CD4-positive, alpha-beta memory T cell (primary cell): ENCODE data around the gene ADGRF1. TPM values are rescaled to one million over a fixed set of nuclear protein-coding genes. Genes with fewer than 3 reads are reported as not detected.

Experiments used
- CTCF ChIA-PET: fragments of 350-600 bp; sonication (Branson Sonifier 250); formaldehyde crosslinking; loops from one replicate; lab custom pipeline; 2021; ENCODE audit warnings: inconsistent platforms; ENCODE audit not compliant: partially characterized antibody; lab: Charles Lee
- POLR2A ChIA-PET: fragments of 350-600 bp; sonication (Branson Sonifier 250); formaldehyde crosslinking; loops from one replicate; lab custom pipeline; 2021; ENCODE audit not compliant: partially characterized antibody; lab: Charles Lee
- DNase-seq, 5 donors: peaks; one replicate each; pipeline versions ENCODE4 v3.0.0 to v3.0.0-alpha.2; 2020 to 2022; ENCODE audit warnings: mixed read lengths in 1 of 5
- H3K27ac ChIP-seq: one replicate; pipeline ENCODE4 v1.7.0; 2013; ENCODE audit warnings: low read depth, low read length
- H3K27me3 ChIP-seq: 2 replicates; pipeline ENCODE4 v1.7.0; 2013; ENCODE audit warnings: mild to moderate bottlenecking, low read length, moderate library complexity; ENCODE audit not compliant: insufficient read depth
- H3K36me3 ChIP-seq: 2 replicates; pipeline ENCODE4 v1.7.0; 2013; ENCODE audit warnings: mild to moderate bottlenecking, low read length, moderate library complexity; ENCODE audit not compliant: insufficient read depth
- H3K4me1 ChIP-seq: 2 replicates; pipeline ENCODE4 v1.7.0; 2013; ENCODE audit warnings: mild to moderate bottlenecking, low read length, moderate library complexity; ENCODE audit not compliant: insufficient read depth
- H3K4me3 ChIP-seq, 2 donors: one replicate each; pipeline ENCODE4 v1.7.0; 2013; ENCODE audit warnings: low read length in 2 of 2, mild to moderate bottlenecking in 1 of 2
- H3K9me3 ChIP-seq, 2 donors: one replicate each; pipeline ENCODE4 v1.7.0; 2013; ENCODE audit warnings: low read length in 2 of 2, control low read depth in 1 of 2; ENCODE audit not compliant: control insufficient read depth in 1 of 2
- H3K27ac Mint-ChIP-seq, 7 donors: one replicate each; pipeline ENCODE4 v1.8.0; 2020 to 2021; ENCODE audit warnings: mixed read lengths in 7 of 7, mild to moderate bottlenecking in 6 of 7, inconsistent platforms in 3 of 7, moderate library complexity in 3 of 7
- H3K27me3 Mint-ChIP-seq, 2 donors: one replicate each; pipeline ENCODE4 v1.8.0; 2020 to 2021; ENCODE audit warnings: mixed read lengths in 2 of 2
- H3K36me3 Mint-ChIP-seq, 2 donors: one replicate each; pipeline ENCODE4 v1.8.0; 2020 to 2021; ENCODE audit warnings: mixed read lengths in 2 of 2, inconsistent platforms in 1 of 2, mild to moderate bottlenecking in 1 of 2
- H3K4me1 Mint-ChIP-seq, 4 donors: one replicate each; pipeline ENCODE4 v1.8.0; 2020 to 2021; ENCODE audit warnings: mixed read lengths in 4 of 4, mild to moderate bottlenecking in 1 of 4
- H3K4me3 Mint-ChIP-seq, 8 donors: one replicate each; pipeline ENCODE4 v1.8.0; 2020 to 2021; ENCODE audit warnings: mixed read lengths in 8 of 8, mild to moderate bottlenecking in 7 of 8, moderate library complexity in 6 of 8, inconsistent platforms in 3 of 8
- H3K9me3 Mint-ChIP-seq, 8 donors: one replicate each; pipeline ENCODE4 v1.8.0; 2020 to 2021; ENCODE audit warnings: mixed read lengths in 8 of 8, mild to moderate bottlenecking in 5 of 8, inconsistent platforms in 3 of 8, moderate library complexity in 1 of 8
- intact Hi-C: fragments of 100-400 bp; cut with micrococcal nuclease; formaldehyde crosslinking; loops from one replicate; pipeline ENCODE4 v1.15.1; 2023
- polyA plus RNA-seq, 2 donors: library from polyadenylated mRNA; unstranded; fragments of 300-500 nt; fragmentation: Illumina TruSeq; gene quantifications; one replicate each; pipeline ENCODE4 v1.2.3, GENCODE V29; 2021
- total RNA-seq, 2 experiments: library from RNA; stranded (reverse); gene quantifications; one replicate each; pipeline ENCODE4 v1.2.3, GENCODE V29; 2021

Gene ADGRF1
- total and polyA plus RNA-seq, 4 experiments from 2014 or later = not detected

DNA sequence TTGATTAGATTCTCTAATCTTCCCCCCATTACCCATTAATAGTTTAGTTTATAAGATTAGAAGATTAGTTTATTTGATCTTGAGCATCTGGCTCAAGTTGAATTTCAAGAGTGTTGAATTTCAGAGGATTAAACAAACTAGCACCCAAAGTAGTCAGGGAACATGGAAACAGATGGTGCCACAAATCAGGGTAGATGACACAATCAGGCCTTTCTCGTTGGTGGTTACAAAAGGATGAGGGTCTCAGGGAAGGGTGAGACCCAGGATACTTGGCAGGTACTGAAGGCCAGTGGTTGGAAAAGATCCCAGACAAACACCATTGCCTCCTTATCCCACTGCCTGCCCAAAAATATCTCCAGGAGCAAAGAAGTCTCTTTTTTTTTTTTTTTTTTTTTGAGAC lies 29.5 kb upstream of the ADGRF1 start:
- POLR2A ChIA-PET = no interaction called here
- peaks cover 2 to 6% of the 10 kb centered on the region in 2 donors for H3K27me3 Mint-ChIP-seq

DNA sequence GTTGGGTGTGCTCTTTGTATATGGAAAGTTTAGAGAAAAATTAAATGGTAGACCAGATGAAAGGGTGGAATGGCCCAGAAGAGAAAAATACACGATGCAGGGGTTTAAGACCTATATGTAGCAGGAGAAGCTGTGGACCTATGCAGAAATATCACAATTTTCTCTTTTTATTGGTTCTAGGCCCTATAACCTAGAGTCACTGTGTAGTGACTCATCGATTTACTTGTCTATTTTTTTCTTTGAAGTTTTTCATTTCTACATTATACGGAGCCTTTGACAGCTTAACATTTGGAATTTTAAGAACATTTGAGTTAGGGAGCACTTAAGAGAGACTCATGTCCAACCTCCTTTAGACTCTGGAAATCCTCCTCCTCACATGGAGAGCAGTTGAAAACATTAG lies 28.3 kb upstream of the ADGRF1 start:
- no peak overlapping the region for H3K4me3 ChIP-seq
- H3K27ac ChIP-seq = no peak overlapping the region
- CTCF ChIA-PET = no interaction called here
- no peak overlapping the region for H3K4me3 Mint-ChIP-seq
- no peaks in the 10 kb centered on the region for H3K36me3 ChIP-seq
- no peaks in the 10 kb centered on the region for H3K9me3 ChIP-seq
- no peaks in the 10 kb centered on the region for H3K27me3 ChIP-seq
- H3K4me1 ChIP-seq = no peaks in the 10 kb centered on the region
- no peak overlapping the region for H3K27ac Mint-ChIP-seq
- POLR2A ChIA-PET = no interaction called here
- intact Hi-C loops = no loop called here
- peaks cover under 1 to 1% of the 10 kb centered on the region in 2 donors for H3K27me3 Mint-ChIP-seq
- no peaks in the 10 kb centered on the region for H3K4me1 Mint-ChIP-seq
- H3K9me3 Mint-ChIP-seq = no peaks in the 10 kb centered on the region
- DNase-seq = no peak
- H3K36me3 Mint-ChIP-seq = no peaks in the 10 kb centered on the region

More for the DNA sequence above, 29.5 kb upstream of the ADGRF1 start:
- Histone ChIP-seq H3K9me3 (no peaks in the 10 kb centered on the region), H3K36me3 (no peaks in the 10 kb centered on the region), H3K27me3 (no peaks in the 10 kb centered on the region), H3K4me1 (no peaks in the 10 kb centered on the region), H3K4me3 (no peak overlapping the region), H3K27ac (no peak overlapping the region)
- H3K9me3 Mint-ChIP-seq = no peaks in the 10 kb centered on the region
- H3K27ac Mint-ChIP-seq = no peak overlapping the region
- CTCF ChIA-PET = no interaction called here
- H3K4me1 Mint-ChIP-seq = no peaks in the 10 kb centered on the region
- no peak for DNase-seq
- intact Hi-C loops = no loop called here
- H3K4me3 Mint-ChIP-seq = no peak overlapping the region
- no peaks in the 10 kb centered on the region for H3K36me3 Mint-ChIP-seq

DNA sequence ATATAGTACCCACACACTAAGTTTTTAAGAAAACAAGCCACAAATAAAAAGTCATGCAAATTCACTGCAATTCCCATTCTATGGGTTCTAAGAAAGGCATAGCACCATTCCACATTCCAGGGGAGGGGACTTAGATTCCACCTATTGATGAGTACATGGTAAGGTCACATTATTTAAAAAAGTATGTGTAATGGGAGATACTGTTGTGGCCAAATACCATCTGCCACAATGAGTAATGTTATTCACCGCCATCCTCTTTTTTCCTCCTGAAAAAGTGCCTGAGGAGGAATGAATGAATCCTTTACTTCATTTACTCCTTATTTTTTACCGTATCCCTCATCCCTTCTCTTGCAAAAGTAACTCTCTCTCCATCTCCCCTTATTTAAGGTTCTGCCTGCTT lies 27.0 kb upstream of the ADGRF1 start:
- H3K4me3 ChIP-seq = no peak overlapping the region
- no peaks in the 10 kb centered on the region for H3K27me3 Mint-ChIP-seq
- H3K36me3 ChIP-seq = no peaks in the 10 kb centered on the region
- intact Hi-C loops = no loop called here
- DNase-seq = no peak
- H3K4me1 ChIP-seq = no peaks in the 10 kb centered on the region
- no peaks in the 10 kb centered on the region for H3K9me3 Mint-ChIP-seq
- H3K4me1 Mint-ChIP-seq = no peaks in the 10 kb centered on the region
- H3K9me3 ChIP-seq = no peaks in the 10 kb centered on the region
- H3K27ac ChIP-seq = no peak overlapping the region
- no peak overlapping the region for H3K4me3 Mint-ChIP-seq
- ChIA-PET CTCF (no interaction called here), POLR2A (no interaction called here)
- H3K36me3 Mint-ChIP-seq = no peaks in the 10 kb centered on the region
- no peaks in the 10 kb centered on the region for H3K27me3 ChIP-seq
- H3K27ac Mint-ChIP-seq = no peak overlapping the region

DNA sequence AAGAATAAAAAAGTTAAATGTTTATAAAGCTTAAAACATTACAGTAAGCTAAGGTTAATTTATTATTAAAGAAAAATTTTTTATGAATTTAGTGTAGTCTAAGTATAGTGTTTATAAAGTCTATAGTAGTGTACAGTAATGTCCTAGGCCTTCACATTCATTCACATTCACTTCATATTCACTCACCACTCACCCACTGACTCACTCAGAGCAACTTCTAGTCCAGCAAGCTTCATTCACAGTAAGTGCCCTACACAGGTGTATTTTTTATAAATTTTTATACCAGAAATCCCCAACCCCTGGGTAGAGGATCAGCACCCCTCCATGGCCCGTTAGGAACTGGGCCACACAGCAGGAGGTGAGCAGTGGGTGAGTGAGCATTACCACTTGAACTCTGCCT lies 24.3 kb upstream of the ADGRF1 start:
- Mint-ChIP-seq H3K27me3 (peaks cover 0 to 2% of the 10 kb centered on the region in 2 donors), H3K27ac (peak overlapping the region in 1 of 7 donors; percentile 32), H3K4me1 (no peaks in the 10 kb centered on the region), H3K4me3 (no peak overlapping the region), H3K9me3 (peaks cover 0 to 3% (median 0%) of the 10 kb centered on the region in 8 donors), H3K36me3 (no peaks in the 10 kb centered on the region)
- Histone ChIP-seq H3K27ac (no peak overlapping the region), H3K9me3 (no peaks in the 10 kb centered on the region), H3K4me1 (no peaks in the 10 kb centered on the region), H3K27me3 (no peaks in the 10 kb centered on the region), H3K4me3 (no peak overlapping the region), H3K36me3 (no peaks in the 10 kb centered on the region)
- ChIA-PET POLR2A (no interaction called here), CTCF (no interaction called here)
- DNase-seq = no peak
- intact Hi-C loops = no loop called here

DNA sequence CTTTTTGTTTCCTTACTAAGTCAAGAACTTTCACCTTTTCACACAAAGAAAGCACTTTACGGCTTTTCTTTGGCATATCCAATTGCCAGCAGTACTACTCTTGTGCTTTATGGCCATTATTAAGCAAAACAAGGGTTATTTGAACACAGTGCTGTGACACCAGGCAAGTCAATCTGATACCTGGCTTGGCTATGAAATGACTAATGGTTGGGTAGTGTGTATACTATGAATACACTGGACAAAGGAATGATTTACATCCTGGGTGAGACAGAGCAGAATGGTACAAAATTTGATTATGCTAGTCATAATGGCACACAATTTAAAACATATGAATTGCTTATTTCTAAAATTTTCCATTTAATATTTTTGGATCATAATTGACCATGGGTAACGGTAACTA lies 22.1 kb upstream of the ADGRF1 start:
- Mint-ChIP-seq H3K36me3 (no peaks in the 10 kb centered on the region), H3K9me3 (peaks cover 0 to 3% (median 0%) of the 10 kb centered on the region in 8 donors), H3K4me3 (no peak overlapping the region), H3K27me3 (peaks cover 0 to 2% of the 10 kb centered on the region in 2 donors), H3K27ac (no peak overlapping the region), H3K4me1 (no peaks in the 10 kb centered on the region)
- no peak for DNase-seq
- no peaks in the 10 kb centered on the region for H3K4me1 ChIP-seq
- ChIA-PET CTCF (no interaction called here), POLR2A (no interaction called here)
- no peaks in the 10 kb centered on the region for H3K36me3 ChIP-seq
- H3K27me3 ChIP-seq = no peaks in the 10 kb centered on the region
- no peak overlapping the region for H3K4me3 ChIP-seq
- H3K9me3 ChIP-seq = no peaks in the 10 kb centered on the region
- H3K27ac ChIP-seq = no peak overlapping the region
- intact Hi-C loops = no loop called here

DNA sequence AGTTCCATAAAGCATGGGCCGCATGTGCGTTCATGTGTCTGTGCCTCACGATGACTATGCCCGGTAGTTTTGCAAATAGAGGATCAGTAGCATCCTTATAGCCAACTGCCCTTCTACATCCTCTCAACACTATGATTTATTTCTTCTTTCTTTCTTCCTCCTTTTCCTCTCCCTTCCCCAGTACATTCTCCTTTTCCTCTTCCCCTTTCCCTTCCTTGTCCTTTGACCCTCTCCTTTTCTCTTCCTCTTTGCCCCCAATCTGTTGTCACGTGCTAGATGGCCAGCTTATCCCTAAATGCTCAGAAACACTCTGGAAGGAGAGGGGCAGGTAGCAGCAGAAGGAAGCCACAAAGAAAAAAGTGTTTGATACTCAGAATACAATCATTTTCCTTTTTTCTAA lies 20.2 kb upstream of the ADGRF1 start:
- H3K27ac Mint-ChIP-seq = no peak overlapping the region
- H3K4me3 Mint-ChIP-seq = no peak overlapping the region
- H3K9me3 ChIP-seq = no peaks in the 10 kb centered on the region
- no peaks in the 10 kb centered on the region for H3K36me3 ChIP-seq
- no peaks in the 10 kb centered on the region for H3K4me1 ChIP-seq
- ChIA-PET POLR2A (no interaction called here), CTCF (interaction anchor here (0.6 kb wide), 1 partner anchor 16 kb away, joined by 3 read pairs; no protein-coding TSS in a partner anchor)
- no peak overlapping the region for H3K4me3 ChIP-seq
- no peak for DNase-seq
- intact Hi-C loops = no loop called here
- H3K27me3 Mint-ChIP-seq = peaks cover 0 to 2% of the 10 kb centered on the region in 2 donors
- H3K9me3 Mint-ChIP-seq = peaks cover 0 to 3% (median 0%) of the 10 kb centered on the region in 8 donors
- H3K27ac ChIP-seq = no peak overlapping the region
- H3K27me3 ChIP-seq = no peaks in the 10 kb centered on the region
- H3K4me1 Mint-ChIP-seq = no peaks in the 10 kb centered on the region
- H3K36me3 Mint-ChIP-seq = no peaks in the 10 kb centered on the region

DNA sequence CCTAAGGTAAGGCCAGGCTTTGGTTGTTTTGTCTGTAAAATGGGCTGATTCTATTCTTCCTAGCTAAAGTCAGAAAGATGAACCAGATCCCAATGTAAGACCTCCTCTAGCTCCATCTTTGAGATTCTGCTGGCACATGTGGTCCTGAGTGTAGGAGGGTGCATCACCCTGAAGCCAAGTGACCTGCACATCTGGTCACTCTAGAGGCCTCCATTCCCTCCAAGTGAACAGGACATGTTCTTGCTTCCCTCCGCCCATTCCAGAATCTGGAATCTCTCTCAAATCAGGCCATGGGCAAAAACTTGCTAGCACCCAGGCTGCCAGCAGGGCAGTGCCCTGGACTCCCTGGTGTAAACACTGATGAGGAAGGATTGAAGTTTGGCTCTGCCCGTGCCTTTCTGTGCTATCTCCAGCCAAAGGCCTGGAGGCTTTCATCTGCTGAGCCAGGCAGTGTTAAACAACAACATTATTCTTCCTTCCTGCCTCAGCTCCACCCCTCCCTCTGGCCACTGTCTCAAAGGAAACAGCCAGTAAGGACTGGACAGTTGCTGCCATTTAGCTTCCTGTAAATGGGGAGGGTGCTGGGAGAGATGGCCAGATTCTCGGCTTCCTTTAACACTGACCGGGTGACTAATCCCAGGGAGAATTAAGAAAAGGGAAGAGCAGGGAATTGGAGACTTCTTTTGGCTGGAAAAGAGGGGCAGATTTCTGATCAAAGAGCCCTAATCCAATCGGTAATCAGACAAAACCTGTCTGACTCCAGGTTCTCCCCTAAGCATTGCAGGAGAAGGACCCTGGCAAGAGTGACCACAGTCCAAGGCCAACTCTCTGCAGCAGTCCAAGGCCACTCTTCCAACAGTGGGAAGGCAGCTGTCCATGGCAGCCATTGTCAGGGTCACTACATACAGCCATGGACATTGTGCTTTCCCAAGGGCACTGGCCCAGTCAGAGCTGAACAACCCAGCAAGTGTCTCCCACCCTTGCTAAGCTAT lies 19.5 kb upstream of the ADGRF1 start:
- ChIA-PET CTCF (no interaction called here), POLR2A (no interaction called here)
- Histone ChIP-seq H3K36me3 (no peaks in the 10 kb centered on the region), H3K9me3 (no peaks in the 10 kb centered on the region), H3K4me3 (no peak overlapping the region), H3K27me3 (no peaks in the 10 kb centered on the region), H3K4me1 (no peaks in the 10 kb centered on the region), H3K27ac (no peak overlapping the region)
- intact Hi-C loops = no loop called here
- peaks cover 0 to 2% of the 10 kb centered on the region in 2 donors for H3K27me3 Mint-ChIP-seq
- no peak overlapping the region for H3K4me3 Mint-ChIP-seq
- H3K27ac Mint-ChIP-seq = no peak overlapping the region
- H3K4me1 Mint-ChIP-seq = no peaks in the 10 kb centered on the region
- H3K36me3 Mint-ChIP-seq = no peaks in the 10 kb centered on the region
- DNase-seq = no peak
- peaks cover 0 to 3% (median 0%) of the 10 kb centered on the region in 8 donors for H3K9me3 Mint-ChIP-seq
